Colonic mucosa (tissue), 4 donors: ENCODE measurements around the gene FOXP1. TPM values are rescaled to one million over a fixed set of nuclear protein-coding genes. Genes with fewer than 3 reads are reported as not detected.

Experiments used
- DNase-seq: peaks from one replicate; pipeline ENCODE4 v3.0.0-alpha.2; 2020
- H3K27ac ChIP-seq: fragments of 200-600 bp; one replicate; pipeline ENCODE4 v1.8.0; 2021
- H3K27me3 ChIP-seq: fragments of 200-600 bp; one replicate; pipeline ENCODE4 v1.8.0; 2021
- H3K36me3 ChIP-seq: fragments of 200-600 bp; one replicate; pipeline ENCODE4 v1.8.0; 2021
- H3K4me1 ChIP-seq: fragments of 200-600 bp; one replicate; pipeline ENCODE4 v1.8.0; 2021; ENCODE audit warnings: mild to moderate bottlenecking
- H3K4me3 ChIP-seq: fragments of 200-600 bp; one replicate; pipeline ENCODE4 v1.8.0; 2021
- H3K9ac ChIP-seq, 2 donors: one replicate each; pipeline ENCODE4 v1.7.0; 2013; ENCODE audit warnings: control low read depth in 2 of 2, low read depth in 2 of 2, low read length in 2 of 2
- H3K9me3 ChIP-seq: fragments of 200-600 bp; one replicate; pipeline ENCODE4 v1.8.0; 2021
- CTCF ChIP-seq: fragments of 200-600 bp; IDR thresholded peaks from one replicate; pipeline ENCODE4 v1.8.0; 2022; ENCODE audit warnings: antibody characterized with exemption, mild to moderate bottlenecking
- intact Hi-C: fragments of 100-400 bp; cut with DNase I; formaldehyde crosslinking; loops from one replicate; pipeline ENCODE4 v1.14.1; 2022
- total RNA-seq, 2 donors: library from RNA; stranded (reverse); fragmentation: NEBNext Ultra II Directional in 1 of 2; extraction: Animal tissue kit (Norgen Biotek cat#: 25700) in 1 of 2; gene quantifications; one replicate each; pipeline ENCODE4 v1.2.1, GENCODE V29; 2021
- donor health status: healthy.
- donor health status: DM: no; HTN: no; CAD: no.
- donor health status: DM: no; HTN: no; CAD: no.

FOXP1 gene
- total RNA-seq, 2 donors from 2014 or later = 127 to 128 TPM

DNA sequence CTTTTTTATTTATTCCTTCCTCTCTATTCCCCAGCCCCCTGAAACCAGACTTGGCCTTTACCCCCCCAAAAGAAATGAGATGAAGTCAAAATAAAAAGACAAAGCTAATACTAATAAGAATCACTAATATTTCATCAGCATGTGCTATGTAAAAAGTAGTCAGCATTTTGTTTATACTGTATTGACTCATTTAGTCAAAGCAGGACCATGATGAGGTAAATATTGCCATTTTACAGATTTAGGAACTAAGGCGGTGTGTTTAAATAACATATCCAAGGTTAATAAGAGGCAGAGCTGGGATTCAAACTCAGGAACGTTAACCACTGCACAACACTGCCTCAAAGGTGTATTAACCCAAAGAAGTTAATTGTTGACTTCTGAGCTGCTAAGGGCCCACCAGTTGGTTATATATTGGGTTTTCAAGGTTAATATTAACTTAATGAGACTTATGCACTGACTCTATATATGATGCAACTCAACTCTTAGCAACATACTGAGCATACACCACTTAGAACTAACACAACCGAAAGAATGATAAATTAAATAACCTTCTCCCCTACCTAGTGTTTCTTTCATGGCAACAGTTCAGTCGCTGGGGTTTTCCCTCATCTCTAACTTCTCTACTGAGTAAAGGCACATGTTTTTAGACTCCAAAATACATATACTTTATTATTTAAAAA lies 34.7 kb downstream of the FOXP1 start:
- H3K36me3 ChIP-seq = no peaks in the 10 kb centered on the region
- H3K4me1 ChIP-seq = no peaks in the 10 kb centered on the region
- no peak overlapping the region for H3K9ac ChIP-seq
- DNase-seq = no peak
- no peak overlapping the region for H3K27ac ChIP-seq
- H3K4me3 ChIP-seq = no peak overlapping the region
- no peaks in the 10 kb centered on the region for H3K27me3 ChIP-seq
- H3K9me3 ChIP-seq = no peaks in the 10 kb centered on the region
- intact Hi-C loops = no loop called here
- TF ChIP-seq CTCF = no peak

DNA sequence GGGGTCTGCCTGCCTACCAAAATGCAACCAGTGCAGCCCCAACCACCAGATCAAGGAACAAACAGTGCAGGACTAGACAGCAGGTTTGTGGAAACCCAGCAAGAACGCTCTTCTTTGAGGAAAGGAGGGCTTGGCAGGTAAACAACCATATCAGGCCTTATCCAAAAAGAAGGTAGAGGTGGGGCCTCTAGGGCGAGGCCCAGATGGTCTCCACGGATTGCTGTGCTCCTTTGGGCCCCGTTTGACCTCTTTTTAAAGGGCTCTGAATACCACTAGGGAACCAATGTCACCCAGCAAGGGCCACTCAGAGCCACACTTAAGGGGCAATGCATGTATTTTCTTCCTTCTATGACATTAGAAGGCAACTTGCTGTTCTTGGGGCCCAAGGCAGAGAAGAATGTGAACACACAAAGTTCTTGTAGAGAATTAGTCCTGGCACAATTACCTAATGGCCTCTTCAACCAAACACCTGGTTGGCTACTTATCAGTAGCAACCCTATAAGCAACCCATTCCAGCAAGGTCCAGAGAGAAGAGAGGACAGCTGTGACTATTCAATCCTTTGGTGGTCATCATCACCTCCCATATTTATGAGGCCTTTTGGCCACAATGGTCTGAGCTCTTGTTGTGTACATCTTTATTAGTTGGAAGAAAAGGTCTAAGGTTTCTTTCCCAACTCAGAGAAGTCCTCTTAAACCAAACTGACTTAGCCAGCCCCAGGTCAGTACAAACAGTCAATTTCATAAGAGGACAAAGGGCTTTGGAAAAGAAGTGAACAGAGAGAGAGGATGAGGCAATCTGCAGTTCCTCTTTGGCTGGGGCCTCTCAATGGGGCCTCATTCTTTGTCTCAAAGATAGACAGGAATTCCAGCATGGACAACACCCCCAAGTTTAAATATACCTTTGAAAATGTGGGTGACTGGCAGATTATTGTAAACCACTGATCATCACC lies 36.0 kb downstream of the FOXP1 start:
- no peak for DNase-seq
- Histone ChIP-seq H3K36me3 (no peaks in the 10 kb centered on the region), H3K9me3 (no peaks in the 10 kb centered on the region), H3K27ac (no peak overlapping the region), H3K4me3 (no peak overlapping the region), H3K4me1 (no peaks in the 10 kb centered on the region), H3K9ac (no peak overlapping the region), H3K27me3 (no peaks in the 10 kb centered on the region)
- intact Hi-C loops = no loop called here
- TF ChIP-seq CTCF = no peak

DNA sequence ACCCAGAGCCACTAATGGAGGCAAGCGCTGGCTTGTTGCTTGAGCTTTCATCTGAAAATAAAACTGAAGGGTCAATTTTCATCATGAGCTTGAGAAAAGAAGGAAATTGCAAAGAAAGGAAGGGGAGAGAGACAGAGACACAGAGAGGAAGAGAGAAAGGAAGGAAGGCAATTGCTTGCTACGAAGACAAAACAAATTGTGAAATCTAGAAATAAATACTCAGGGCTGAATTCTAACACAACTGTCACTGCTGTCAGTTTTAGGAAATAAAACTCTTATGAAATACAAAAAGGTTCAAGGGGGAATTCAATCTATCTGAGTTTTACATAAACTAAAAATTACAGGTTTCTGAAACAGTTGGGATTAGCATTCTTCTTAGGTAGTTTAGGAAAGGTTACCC lies 36.7 kb downstream of the FOXP1 start:
- Histone ChIP-seq H3K4me3 (no peak overlapping the region), H3K9me3 (no peaks in the 10 kb centered on the region), H3K9ac (no peak overlapping the region), H3K4me1 (no peaks in the 10 kb centered on the region), H3K27ac (no peak overlapping the region), H3K36me3 (no peaks in the 10 kb centered on the region), H3K27me3 (no peaks in the 10 kb centered on the region)
- DNase-seq = no peak
- intact Hi-C loops = no loop called here
- no peak for TF ChIP-seq CTCF

DNA sequence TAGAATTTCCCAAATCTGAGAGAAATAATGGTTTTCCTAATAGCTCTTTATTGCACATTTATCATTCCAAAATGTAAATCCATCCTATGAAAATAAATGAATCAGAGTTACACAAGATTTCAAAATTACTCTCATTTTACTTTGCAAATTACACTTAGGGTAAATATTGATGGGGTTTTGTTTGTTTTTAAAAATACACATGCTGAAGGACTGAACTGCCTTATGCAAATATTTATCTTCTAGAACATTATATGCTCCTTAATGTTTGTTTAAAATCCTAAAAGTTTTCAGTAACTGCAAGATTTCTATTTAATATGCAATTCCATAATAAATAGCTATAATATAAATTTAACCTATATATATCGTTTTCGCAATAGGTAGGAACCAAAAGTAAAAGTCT lies 38.2 kb downstream of the FOXP1 start:
- intact Hi-C loops = no loop called here
- Histone ChIP-seq H3K27me3 (no peaks in the 10 kb centered on the region), H3K9ac (no peak overlapping the region), H3K27ac (no peak overlapping the region), H3K9me3 (no peaks in the 10 kb centered on the region), H3K4me3 (no peak overlapping the region), H3K4me1 (no peaks in the 10 kb centered on the region), H3K36me3 (no peaks in the 10 kb centered on the region)
- TF ChIP-seq CTCF = no peak
- no peak for DNase-seq

DNA sequence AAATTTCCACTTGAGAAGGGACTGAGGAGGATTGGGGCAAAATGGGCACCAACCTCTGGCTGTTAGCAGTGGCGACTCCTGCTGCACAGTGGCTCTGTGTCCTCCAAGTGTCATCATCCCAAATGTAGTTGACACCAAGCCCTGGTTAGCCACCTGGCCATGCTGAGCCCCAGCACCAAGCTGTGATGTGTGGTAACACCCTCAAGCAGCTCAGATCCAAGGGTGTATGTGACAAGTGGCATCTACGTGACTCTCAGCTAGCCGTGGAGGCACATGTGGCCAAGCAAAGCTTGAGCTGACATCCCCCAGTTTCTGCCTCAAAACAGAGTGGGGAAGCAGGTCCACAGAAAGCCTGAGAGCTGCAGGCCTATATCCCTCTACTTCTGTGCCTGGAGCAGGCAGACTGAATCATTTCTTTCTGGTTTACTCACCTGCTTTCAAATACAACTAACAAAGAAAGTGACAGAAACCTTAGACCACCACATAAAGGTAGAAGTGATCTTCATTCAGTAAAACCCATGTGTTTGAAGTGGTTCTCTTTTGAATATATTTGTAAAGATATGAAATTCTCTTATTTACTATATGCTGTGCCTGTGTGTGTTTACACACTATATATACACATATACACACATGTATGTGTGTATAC lies 40.0 kb downstream of the FOXP1 start:
- Histone ChIP-seq H3K9ac (no peak overlapping the region), H3K4me1 (no peaks in the 10 kb centered on the region), H3K4me3 (no peak overlapping the region), H3K9me3 (no peaks in the 10 kb centered on the region), H3K27ac (no peak overlapping the region), H3K36me3 (no peaks in the 10 kb centered on the region), H3K27me3 (no peaks in the 10 kb centered on the region)
- intact Hi-C loops = no loop called here
- TF ChIP-seq CTCF = no peak
- DNase-seq = no peak
